Nephron (organoid): ENCODE data around the gene KLK14.

Experiments
- H3K27ac Mint-ChIP-seq, 3 experiments: 2 replicates each; pipeline ENCODE4 v1.8.0; 2020; ENCODE audit warnings: mixed read lengths in 3 of 3, mild to moderate bottlenecking in 2 of 3, moderate library complexity in 1 of 3
- H3K27me3 Mint-ChIP-seq: 2 replicates; pipeline ENCODE4 v1.8.0; 2021; ENCODE audit warnings: low read depth, mild to moderate bottlenecking, moderate library complexity, mixed read lengths
- H3K36me3 Mint-ChIP-seq: 2 replicates; pipeline ENCODE4 v1.8.0; 2020; ENCODE audit warnings: low read depth, mixed read lengths
- H3K4me1 Mint-ChIP-seq: 2 replicates; pipeline ENCODE4 v1.8.0; 2020; ENCODE audit warnings: mixed read lengths
- H3K4me3 Mint-ChIP-seq, 3 experiments: 2 replicates each; pipeline ENCODE4 v1.8.0; 2020; ENCODE audit warnings: mild to moderate bottlenecking in 3 of 3, mixed read lengths in 3 of 3, moderate library complexity in 2 of 3
- H3K9me3 Mint-ChIP-seq: 2 replicates; pipeline ENCODE4 v1.8.0; 2020; ENCODE audit warnings: mixed read lengths
- CTCF ChIP-seq, 3 experiments: fragments of 200-600 bp; sonication (generic); IDR thresholded peaks; one replicate each; pipeline ENCODE4 v1.5.0; 2021; ENCODE audit warnings: antibody characterized with exemption in 3 of 3; ENCODE audit not compliant: unreplicated experiment in 3 of 3

Gene KLK14

GRCh38 chr19:51034704-51035103, 48.0 kb downstream of the KLK14 start, which contains the start of gene KLK12:
Gene KLK12 (minus strand): TSS chr19:51035002. CDS start chr19:51034621, 381 bp downstream.
- Mint-ChIP-seq H3K36me3 (no peaks in the 10 kb centered on the region), H3K27ac (no peak within 1 kb of the TSS), H3K4me1 (no peaks in the 10 kb centered on the region), H3K9me3 (no peaks in the 10 kb centered on the region), H3K4me3 (no peak within 1 kb of the TSS), H3K27me3 (peaks cover 43% of the 10 kb centered on the region)
- TF ChIP-seq CTCF (IDR thresholded peaks at IDR 0.05; ENCODE audit: unreplicated experiment in 3 of 3): no peak

- TF ChIP-seq CTCF (IDR thresholded peaks at IDR 0.05; ENCODE audit: unreplicated experiment in 3 of 3): no peak
- H3K27me3 Mint-ChIP-seq: peaks cover 40% of the 10 kb centered on the region
- H3K4me3 Mint-ChIP-seq: no peak overlapping the region
- H3K4me1 Mint-ChIP-seq: peaks cover 2% of the 10 kb centered on the region
- no peaks in the 10 kb centered on the region for H3K36me3 Mint-ChIP-seq
- no peaks in the 10 kb centered on the region for H3K9me3 Mint-ChIP-seq
- no peak overlapping the region for H3K27ac Mint-ChIP-seq
Measured at GRCh38 chr19:51031880-51032225, 50.8 kb downstream of the KLK14 start.

GRCh38 chr19:51031220-51031879, 51.3 kb downstream of the KLK14 start:
- Mint-ChIP-seq H3K9me3 (no peaks in the 10 kb centered on the region), H3K36me3 (no peaks in the 10 kb centered on the region), H3K4me1 (peaks cover 5% of the 10 kb centered on the region), H3K27ac (no peak overlapping the region), H3K4me3 (no peak overlapping the region), H3K27me3 (peaks cover 36% of the 10 kb centered on the region)
- TF ChIP-seq CTCF (IDR thresholded peaks at IDR 0.05; ENCODE audit: unreplicated experiment in 3 of 3): no peak

GRCh38 chr19:51030631-51031030, 52.1 kb downstream of the KLK14 start:
- peaks cover 5% of the 10 kb centered on the region for H3K4me1 Mint-ChIP-seq
- no peaks in the 10 kb centered on the region for H3K9me3 Mint-ChIP-seq
- TF ChIP-seq CTCF (IDR thresholded peaks at IDR 0.05; ENCODE audit: unreplicated experiment in 3 of 3): no peak
- H3K36me3 Mint-ChIP-seq: no peaks in the 10 kb centered on the region
- H3K27ac Mint-ChIP-seq: no peak overlapping the region
- H3K27me3 Mint-ChIP-seq: peaks cover 36% of the 10 kb centered on the region
- H3K4me3 Mint-ChIP-seq: no peak overlapping the region

- Mint-ChIP-seq H3K27me3 (peaks cover 36% of the 10 kb centered on the region), H3K4me1 (peaks cover 5% of the 10 kb centered on the region), H3K9me3 (no peaks in the 10 kb centered on the region), H3K27ac (no peak overlapping the region), H3K4me3 (no peak overlapping the region), H3K36me3 (no peaks in the 10 kb centered on the region)
- no peak for TF ChIP-seq CTCF (IDR thresholded peaks at IDR 0.05; ENCODE audit: unreplicated experiment in 3 of 3)
Measured at GRCh38 chr19:51029718-51030117, 53.0 kb downstream of the KLK14 start.
